GM15510 (cell line): ENCODE results near the gene RND2.

Experiments
- POLR2A ChIP-seq: IDR thresholded peaks from 3 replicates; pipeline ENCODE4 v1.6.1; 2011; ENCODE audit warnings: borderline replicate concordance; ENCODE audit not compliant: insufficient read length; ENCODE audit errors: extremely low read depth

Gene RND2

DNA sequence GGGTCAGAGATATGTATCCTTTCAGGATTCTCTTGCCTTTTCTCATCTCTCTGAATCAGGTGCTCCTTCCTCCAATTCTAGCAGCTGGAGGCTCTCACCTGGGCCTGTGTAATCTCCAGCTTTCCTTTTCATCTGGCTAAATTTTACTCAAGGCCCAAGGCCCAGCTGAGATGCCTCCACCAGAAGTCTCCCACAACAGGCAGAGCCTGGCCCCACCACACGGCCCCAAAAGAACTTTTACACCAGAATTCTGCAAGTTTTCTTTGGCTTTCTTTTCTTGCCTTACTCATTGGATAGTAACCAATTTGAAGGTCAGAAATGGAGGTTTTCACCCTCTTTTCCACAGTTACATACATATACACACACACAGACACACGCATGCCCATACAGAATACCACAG lies 14.6 kb downstream of the RND2 start:
- no peak for TF ChIP-seq POLR2A

DNA sequence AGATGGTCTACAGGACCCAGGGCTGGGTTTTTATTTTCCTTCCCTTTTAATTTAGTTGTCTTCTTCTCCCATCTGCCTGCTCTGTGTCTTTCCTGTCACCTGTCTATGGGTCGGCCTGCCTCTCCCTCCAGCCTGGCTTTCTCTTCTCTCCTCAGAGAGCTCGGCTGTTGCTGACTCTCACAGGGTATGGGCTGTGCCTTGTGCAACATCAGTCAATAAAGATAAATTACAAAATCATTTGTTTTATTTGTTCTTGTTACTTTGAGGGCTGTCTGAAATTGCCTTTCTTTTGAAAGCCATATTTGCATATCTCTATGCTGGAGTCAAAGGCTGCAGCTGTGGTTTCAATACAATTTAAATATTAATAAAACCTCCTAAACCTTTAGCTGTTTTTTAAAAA lies 15.6 kb downstream of the RND2 start:
- TF ChIP-seq POLR2A = no peak

DNA sequence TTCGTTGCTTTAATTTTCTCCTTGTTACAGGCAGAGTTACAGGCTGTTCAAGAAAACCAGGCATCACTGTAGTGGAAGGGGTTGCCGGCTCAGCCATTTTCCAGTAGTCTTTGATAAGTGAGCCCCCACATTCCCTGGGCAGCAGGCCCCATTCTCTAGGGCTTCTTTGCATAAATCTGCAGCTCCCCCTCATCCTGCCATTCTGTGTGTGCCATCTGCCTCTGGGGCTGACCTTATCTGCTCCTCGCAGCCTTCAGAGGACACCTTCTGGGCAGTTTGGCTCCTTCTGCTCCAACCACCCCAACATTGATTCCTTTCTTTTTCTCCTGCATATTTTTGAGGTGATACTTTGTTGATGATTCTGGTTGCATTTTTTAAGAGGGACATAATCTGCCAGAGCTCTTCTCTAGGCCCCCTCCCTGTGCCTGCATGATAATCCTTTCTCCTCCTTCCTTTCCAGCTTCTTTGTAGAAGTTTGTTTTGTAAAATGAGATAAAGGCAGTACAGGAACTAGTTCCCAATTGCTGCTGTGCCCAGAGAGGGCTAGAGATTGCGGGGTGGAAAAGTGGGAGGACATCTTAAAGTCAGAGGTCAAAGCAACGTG lies 17.1 kb downstream of the RND2 start:
- no peak for TF ChIP-seq POLR2A

DNA sequence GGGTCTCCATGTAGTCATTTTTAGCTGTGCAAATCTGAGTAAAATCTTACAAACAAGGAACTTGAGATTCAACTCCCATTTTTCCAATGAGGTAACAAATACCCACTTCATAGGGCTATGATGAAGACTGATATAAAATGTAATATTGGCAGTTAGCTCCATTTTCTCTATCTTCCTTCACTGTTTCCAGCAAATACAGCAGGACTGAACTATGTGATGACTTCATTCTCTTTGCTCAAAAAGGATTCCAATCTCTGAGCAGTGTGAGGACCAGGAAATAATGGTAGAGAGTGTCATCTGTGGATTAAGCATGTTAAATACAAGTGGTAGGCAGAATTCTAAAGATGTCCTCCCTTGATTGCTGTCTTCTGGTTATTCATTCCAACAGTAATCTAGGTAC lies 18.3 kb downstream of the RND2 start:
- no peak for TF ChIP-seq POLR2A

DNA sequence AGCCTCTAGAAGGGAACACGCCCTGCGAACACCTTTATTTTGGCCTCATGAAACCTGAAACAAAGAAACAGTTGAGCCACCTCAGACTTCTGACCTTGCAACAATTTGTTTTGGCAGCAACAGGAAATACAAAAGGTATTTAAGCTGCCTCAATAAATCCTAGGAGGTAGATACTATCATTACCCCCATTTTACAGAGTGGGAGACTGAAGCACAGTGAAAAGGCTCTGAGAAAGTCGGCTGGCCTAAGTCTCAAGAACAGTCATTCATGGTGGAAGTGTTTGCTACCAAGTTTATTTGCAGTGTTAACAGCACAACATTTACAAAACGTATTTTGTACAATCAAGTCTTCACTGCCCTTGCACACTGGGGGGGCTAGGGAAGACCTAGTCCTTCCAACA lies 19.0 kb downstream of the RND2 start:
- no peak for TF ChIP-seq POLR2A

DNA sequence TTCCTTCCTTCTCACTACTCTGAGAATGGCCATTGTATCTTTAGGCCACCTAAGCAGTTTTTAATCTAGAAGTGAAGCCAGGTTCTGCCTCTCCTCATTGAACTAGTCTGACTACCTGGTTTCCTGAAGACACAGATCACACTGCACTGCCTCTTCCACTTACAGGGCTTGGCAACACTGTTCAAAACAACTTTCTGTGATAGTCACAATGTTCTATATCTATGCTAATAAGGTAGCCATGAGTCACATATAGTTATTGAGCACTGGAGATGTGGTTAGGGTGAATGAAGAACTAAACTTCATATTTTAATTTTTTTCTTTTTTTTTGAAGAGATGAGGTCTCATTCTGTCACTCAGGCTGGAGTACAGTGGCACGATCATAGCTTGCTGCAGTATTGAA lies 26.9 kb downstream of the RND2 start:
- TF ChIP-seq POLR2A = no peak

DNA sequence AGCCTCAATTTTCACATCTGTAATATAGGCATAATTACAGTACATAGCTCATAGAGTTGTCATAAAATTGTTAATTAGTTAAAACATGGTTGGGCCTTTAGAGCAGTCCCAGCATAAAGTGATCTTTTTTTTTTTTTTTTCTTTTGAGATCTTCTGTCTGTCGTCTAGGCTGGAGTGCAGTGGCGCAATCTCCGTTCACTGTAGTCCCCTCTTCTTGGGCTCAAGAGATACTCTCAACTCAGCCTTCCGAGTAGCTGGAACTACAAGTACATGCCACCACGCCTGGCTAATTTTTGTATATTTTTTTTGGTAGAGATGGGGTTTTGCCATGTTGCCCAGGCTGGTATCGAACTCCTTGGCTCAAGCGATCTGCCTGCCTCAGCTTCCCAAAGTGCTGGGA lies 31.0 kb downstream of the RND2 start:
- no peak for TF ChIP-seq POLR2A

DNA sequence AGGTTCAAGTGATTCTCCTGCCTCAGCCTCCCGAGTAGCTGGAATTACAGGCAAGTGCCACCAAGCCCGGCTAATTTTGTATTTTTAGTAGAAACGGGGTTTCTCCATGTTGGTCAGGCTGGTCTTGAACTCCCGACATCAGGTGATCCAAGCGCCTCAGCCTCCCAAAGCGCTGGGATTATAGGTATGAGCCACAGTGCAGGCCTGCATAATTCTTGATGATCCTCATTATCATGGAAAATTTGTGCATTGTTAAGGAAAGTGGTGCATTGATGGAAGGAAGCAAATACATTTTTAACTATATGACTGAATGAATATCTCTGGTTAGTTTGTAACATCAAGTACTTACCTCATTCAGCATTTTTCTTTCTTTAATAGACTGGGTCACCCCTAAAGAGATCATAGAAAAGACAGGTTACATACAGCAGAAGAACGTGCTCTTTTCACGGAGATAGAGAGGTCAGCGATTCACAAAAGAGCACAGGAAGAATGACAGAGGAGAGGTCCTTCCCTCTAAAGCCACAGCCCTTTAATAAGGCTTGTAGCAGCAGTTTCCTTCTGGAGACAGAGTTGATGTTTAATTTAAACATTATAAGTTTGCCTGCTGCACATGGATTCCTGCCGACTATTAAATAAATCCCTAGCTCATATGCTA lies 38.1 kb downstream of the RND2 start:
- TF ChIP-seq POLR2A = no peak

DNA sequence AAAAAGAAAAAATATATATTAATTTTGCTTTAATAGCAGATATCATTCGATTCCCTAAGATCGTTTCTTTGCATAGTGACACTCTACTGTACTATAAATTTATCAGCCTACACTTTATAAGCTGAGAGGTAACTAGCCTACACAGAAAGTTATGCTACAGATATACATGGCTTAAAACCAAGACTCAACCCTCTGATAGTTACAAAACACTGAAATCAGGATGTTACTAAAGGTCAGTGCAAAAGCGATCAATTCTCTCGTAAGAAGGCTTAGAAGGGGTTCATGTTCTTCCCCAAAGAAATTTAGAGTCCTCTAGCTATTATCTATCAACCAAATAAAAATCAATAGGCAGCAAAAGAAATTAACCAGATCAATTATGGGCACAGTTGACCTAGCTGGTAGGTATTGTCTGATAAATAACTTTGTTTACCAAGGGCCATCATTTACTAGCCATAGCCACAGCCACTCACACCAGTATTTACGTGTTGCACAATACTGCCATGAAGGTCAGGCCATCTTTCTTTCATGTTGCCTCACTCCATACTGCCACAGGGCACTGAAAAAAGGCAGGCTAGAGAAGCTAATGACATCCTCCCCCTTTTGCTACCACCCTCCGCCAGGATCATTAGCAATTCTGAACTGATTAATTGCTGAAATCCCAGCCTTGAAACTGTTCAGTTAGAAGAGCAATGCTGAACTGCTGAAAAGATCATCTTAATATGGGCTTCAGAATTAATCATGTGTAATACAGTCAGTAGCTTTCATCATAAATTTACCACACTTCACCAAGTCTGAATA lies 43.7 kb downstream of the RND2 start:
- TF ChIP-seq POLR2A = no peak

DNA sequence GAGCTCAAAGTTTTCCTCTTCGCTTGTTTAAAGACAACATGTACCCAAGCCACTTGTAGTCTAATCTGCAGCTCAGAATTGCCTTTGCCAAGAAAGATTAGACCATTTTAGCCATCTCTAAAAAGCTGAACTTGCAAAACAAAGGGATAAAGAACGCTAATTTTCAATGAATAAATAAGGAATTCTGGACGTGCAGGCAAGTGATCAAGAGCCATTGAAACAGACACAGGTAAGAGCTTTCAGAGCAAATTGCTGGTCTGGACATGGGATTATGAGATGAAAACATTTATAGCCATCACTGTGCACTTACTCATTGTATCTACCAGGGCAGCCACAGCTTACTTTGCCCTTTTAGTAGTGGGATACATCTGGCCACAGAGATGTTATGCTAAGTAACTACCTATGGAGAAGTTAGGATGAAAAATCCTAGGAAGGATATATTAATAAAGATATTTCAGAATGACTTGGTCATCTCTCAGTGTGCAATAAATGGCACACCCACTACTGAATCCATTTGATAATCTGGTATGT lies 44.4 kb downstream of the RND2 start:
- no peak for TF ChIP-seq POLR2A

DNA sequence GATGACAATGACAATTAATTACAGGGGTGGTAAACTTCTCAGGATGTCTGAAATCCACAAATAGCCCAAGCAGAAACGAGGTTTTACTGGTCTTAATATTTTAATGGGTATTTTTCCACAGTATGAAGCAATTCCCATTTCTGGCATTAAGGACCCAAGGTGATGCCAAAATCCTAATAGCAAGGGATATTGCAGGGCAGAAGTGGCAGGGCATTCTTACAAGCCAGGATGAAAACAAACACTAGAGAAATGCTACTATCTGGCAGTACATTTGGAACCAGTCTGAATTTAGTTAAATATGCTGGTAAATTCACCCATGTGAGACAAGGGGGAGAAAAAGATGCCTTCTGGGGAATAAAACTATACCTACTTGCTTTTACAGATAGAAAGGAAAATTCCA lies 45.2 kb downstream of the RND2 start:
- TF ChIP-seq POLR2A = no peak

DNA sequence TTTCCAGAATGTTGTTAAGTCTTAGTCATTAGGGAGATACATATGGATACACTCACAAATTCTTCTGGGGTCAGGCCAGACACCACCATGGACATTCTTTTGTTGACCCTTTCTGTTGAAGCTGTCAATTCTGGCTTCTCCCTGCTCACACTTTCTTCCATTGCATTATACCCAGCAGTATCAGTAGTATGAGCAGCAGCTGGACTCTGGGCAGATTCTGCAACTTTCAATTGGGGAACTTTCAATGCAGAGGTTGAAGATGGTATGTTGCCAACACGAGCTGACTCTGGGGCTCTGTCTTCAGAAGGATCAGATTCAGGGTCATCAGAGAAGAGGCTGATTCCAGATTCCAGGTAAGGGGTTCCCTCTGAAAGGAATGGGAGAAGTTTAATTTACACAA lies 45.8 kb downstream of the RND2 start:
- TF ChIP-seq POLR2A = no peak

DNA sequence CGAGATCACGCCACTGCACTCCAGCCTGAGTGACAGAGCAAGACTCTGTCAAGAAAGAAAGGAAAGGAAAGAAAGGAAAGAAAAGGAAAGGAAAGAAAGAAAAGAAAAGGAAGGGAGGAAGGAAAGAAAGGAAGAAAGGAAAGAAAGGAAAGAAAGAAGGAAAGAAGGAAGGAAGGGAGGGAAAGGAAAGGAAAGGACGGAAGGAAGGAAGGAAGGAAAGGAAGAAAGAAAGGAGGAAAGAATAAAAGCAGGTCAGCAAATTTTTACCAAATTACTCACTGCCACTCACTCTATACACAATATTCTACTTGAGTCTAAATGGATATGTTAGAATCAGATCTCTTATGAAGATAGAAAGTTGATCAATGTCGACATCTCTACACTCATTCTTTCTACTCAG lies 49.8 kb downstream of the RND2 start:
- TF ChIP-seq POLR2A = no peak

DNA sequence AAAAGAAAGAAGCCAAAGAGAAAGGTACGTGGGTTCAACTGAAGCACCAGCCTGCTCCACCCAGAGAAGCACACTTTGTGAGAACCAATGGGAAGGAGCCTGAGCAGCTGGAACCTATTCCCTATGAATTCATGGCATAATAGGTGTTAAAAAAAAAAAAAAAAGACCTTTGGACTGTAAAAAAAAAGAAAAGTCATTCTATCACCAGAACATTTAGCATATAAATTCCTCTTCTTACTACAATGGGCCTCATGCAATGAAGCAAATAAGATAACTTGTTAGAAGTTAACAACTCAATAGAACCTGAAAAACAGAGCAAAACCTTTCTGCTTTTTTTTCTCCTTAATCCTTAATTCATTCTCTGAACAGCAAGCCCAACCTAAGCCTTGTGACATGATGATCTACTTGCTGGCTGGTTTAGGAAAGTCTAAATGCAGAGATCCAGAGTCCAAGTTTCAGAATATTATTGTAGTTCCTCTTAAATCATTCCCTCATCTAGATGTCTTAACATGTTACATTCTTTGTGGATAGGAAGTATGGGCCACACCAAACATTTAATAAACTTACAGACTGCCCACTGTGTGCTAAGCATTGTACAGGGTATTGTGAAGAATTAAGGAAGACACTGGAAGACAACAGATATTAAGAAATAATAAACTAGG lies 54.7 kb downstream of the RND2 start:
- no peak for TF ChIP-seq POLR2A
